ENCODE results near the gene COLEC11. TPM values are rescaled to one million over a fixed set of nuclear protein-coding genes. Genes with fewer than 3 reads are reported as not detected.

The COLEC11 gene
- total and polyA plus RNA-seq, 10 of the 15 experiments (the other 5 are each of a cell fraction or from before 2014, with no cell fraction given), result 0.08 to 0.74 (median 0.14) TPM; not detected in 4

- POLR2A ChIA-PET, result interaction anchor here (1.0 kb wide), 1 partner anchor 9 kb away, joined by 3 read pairs; no protein-coding TSS in a partner anchor
- no peak for TF ChIP-seq BMI1 (IDR thresholded peaks at IDR 0.05; ENCODE audit: borderline replicate concordance)
- no peak for TF ChIP-seq ESRRA (IDR thresholded peaks at IDR 0.05; ENCODE audit: low read length)
- TF ChIP-seq CEBPB (IDR thresholded peaks at IDR 0.05; ENCODE audit: borderline replicate concordance in 1 of 2, low read depth in 2 of 2, low read length in 2 of 2), result no peak
- no peak for TF ChIP-seq HCFC1 (IDR thresholded peaks at IDR 0.05; ENCODE audit: low read length)
- TF ChIP-seq RELB (IDR thresholded peaks at IDR 0.05; ENCODE audit: low read depth), result no peak
- no peak for TF ChIP-seq POU2F2 (IDR thresholded peaks at IDR 0.05; ENCODE audit: borderline replicate concordance, low read depth, low read length)
- no peak for TF ChIP-seq EP300 (IDR thresholded peaks at IDR 0.05; ENCODE audit: borderline replicate concordance in 1 of 2, control insufficient read depth in 1 of 2, low read depth in 2 of 2, low read length in 2 of 2)
- in situ Hi-C loops (cut with MboI), result no loop called here
These were observed 6.8 kb upstream of the COLEC11 start for GRCh38 chr2:3588084-3588483.

More at GRCh38 chr2:3588084-3588483, 6.8 kb upstream of the COLEC11 start:
- Histone ChIP-seq H3K79me2 (ENCODE audit: control insufficient read depth, insufficient read depth, low read length) (no peaks in the 10 kb centered on the region), H3K9me3 (replicated peaks; ENCODE audit: control insufficient read depth, insufficient read depth, low read length) (no peaks in the 10 kb centered on the region), H3K9ac (ENCODE audit: control insufficient read depth, insufficient read depth, low read length) (no peak overlapping the region), H3K4me2 (ENCODE audit: control insufficient read depth, insufficient read depth) (no peak overlapping the region), H3K4me3 (no peak overlapping the region), H3K27me3 (replicated peaks in 1 of 2; ENCODE audit: control insufficient read depth in 2 of 2, insufficient read depth in 2 of 2, low read length in 1 of 2) (no peaks in the 10 kb centered on the region), H3K36me3 (ENCODE audit: control insufficient read depth in 2 of 2, insufficient read depth in 2 of 2, low read length in 1 of 2) (peaks cover 11 to 27% of the 10 kb centered on the region in 2 experiments), H3K27ac (ENCODE audit: control insufficient read depth, insufficient read depth) (no peak overlapping the region), H2AFZ (ENCODE audit: control insufficient read depth, low read depth, low read length) (no peak overlapping the region), H4K20me1 (ENCODE audit: control insufficient read depth, insufficient read depth) (no peaks in the 10 kb centered on the region), H3K4me1 (ENCODE audit: control insufficient read depth, insufficient read depth, low read length) (no peaks in the 10 kb centered on the region; the same call in 1 of the 2 replicates)
- intact Hi-C loops (cut with micrococcal nuclease; ENCODE audit: unreplicated experiment), result no loop called here
- FAIRE-seq, result no peak
- no TSS peak for BruUV-seq (replicated peaks)
- ATAC-seq, result no peak
- SMC1A ChIA-PET (ENCODE audit: uncharacterized antibody, unreplicated experiment), result no interaction called here
- CTCF ChIA-PET, result no interaction called here
- RAD21 ChIA-PET (ENCODE audit: unreplicated experiment), result interaction anchor here (1.0 kb wide), 1 partner anchor 8 kb away, joined by 3 read pairs; no protein-coding TSS in a partner anchor
- 55% methylated on average over 7 of the region's 7 CpGs for WGBS (ENCODE audit: insufficient coverage, insufficient replicate concordance, low lambda C conversion rate, missing lambda C conversion rate)
- DNase-seq (ENCODE audit: low read depth, low spot score), result no peak

Measured in GM12878 (cell line).